HepG2 (cell line): Measurements from ENCODE around the gene TRPM5. TPM values are rescaled to one million over a fixed set of nuclear protein-coding genes. Genes with fewer than 3 reads are reported as not detected.

Experiments used
- AGO2 ChIP-seq: fragments of 200-400 bp; formaldehyde crosslinking; optimal IDR thresholded peaks from 2 replicates; pipeline ENCODE3; 2017; ENCODE audit warnings: mild to moderate bottlenecking, low read depth, low read length, moderate library complexity
- AHR ChIP-seq: IDR thresholded peaks from 2 replicates; pipeline ENCODE4 v1.6.1; 2018; ENCODE audit warnings: missing genetic modification reagents, missing compliant biosample characterization
- FOSL1 ChIP-seq: sonication (generic); formaldehyde crosslinking; IDR thresholded peaks from 2 replicates; pipeline ENCODE4 v1.9.0; 2021; ENCODE audit warnings: missing genetic modification reagents, borderline replicate concordance
- KAT2B ChIP-seq: fragments of 150-350 bp; IDR thresholded peaks from 2 replicates; pipeline ENCODE4 v1.6.1; 2014; ENCODE audit warnings: low read depth, low read length, borderline replicate concordance
- MTA1 ChIP-seq: sonication (generic); formaldehyde crosslinking; IDR thresholded peaks from 2 replicates; pipeline ENCODE4 v1.4.0; 2020; ENCODE audit warnings: missing genetic modification reagents, mild to moderate bottlenecking, borderline replicate concordance
- MXD4 ChIP-seq: IDR thresholded peaks from 2 replicates; pipeline ENCODE4 v1.6.1; 2016; ENCODE audit warnings: mild to moderate bottlenecking, missing biosample characterization, missing genetic modification reagents
- PHF21A ChIP-seq: sonication (generic); formaldehyde crosslinking; IDR thresholded peaks from 2 replicates; pipeline ENCODE4 v1.5.0; 2020; ENCODE audit warnings: mild to moderate bottlenecking, missing genetic modification reagents
- POLR2AphosphoS2 ChIP-seq: IDR thresholded peaks from 2 replicates; pipeline ENCODE4 v1.6.1; 2011; ENCODE audit warnings: low read depth, low read length, improper control_type of control experiment
- RAD21 ChIP-seq: fragments of 450-650 bp; formaldehyde crosslinking; IDR thresholded peaks from 2 replicates; pipeline ENCODE4 v1.5.0; 2020; ENCODE audit warnings: mild to moderate bottlenecking
- RAD51 ChIP-seq: fragments of 450-650 bp; IDR thresholded peaks from 2 replicates; pipeline ENCODE4 v1.6.1; 2016; ENCODE audit warnings: borderline replicate concordance
- SYNCRIP ChIP-seq: fragments of 200-400 bp; formaldehyde crosslinking; IDR thresholded peaks from 2 replicates; pipeline ENCODE4 v1.6.1; 2018; ENCODE audit warnings: mild to moderate bottlenecking, low read depth, low read length; ENCODE audit not compliant: insufficient read depth
- TEAD2 ChIP-seq: sonication (generic); formaldehyde crosslinking; IDR thresholded peaks from 2 replicates; pipeline ENCODE4 v1.9.0; 2021; ENCODE audit warnings: missing genetic modification reagents
- TOE1 ChIP-seq: sonication (generic); formaldehyde crosslinking; IDR thresholded peaks from 2 replicates; pipeline ENCODE4 v1.4.0; 2020; ENCODE audit warnings: mild to moderate bottlenecking, missing genetic modification reagents
- ZBTB14 ChIP-seq: sonication (generic); formaldehyde crosslinking; IDR thresholded peaks from 2 replicates; pipeline ENCODE4 v1.4.0; 2020; ENCODE audit warnings: missing genetic modification reagents
- ZFP36L2 ChIP-seq: sonication (generic); formaldehyde crosslinking; IDR thresholded peaks from 2 replicates; pipeline ENCODE4 v1.4.0; 2020; ENCODE audit warnings: missing genetic modification reagents
- ZKSCAN1 ChIP-seq: fragments of 150-350 bp; IDR thresholded peaks from 2 replicates; pipeline ENCODE4 v1.6.1; 2014; ENCODE audit warnings: low read length
- ZNF205 ChIP-seq: IDR thresholded peaks from 2 replicates; pipeline ENCODE4 v1.6.1; 2018; ENCODE audit warnings: missing biosample characterization, missing genetic modification reagents
- ZNF224 ChIP-seq: sonication (generic); formaldehyde crosslinking; IDR thresholded peaks from 2 replicates; pipeline ENCODE4 v1.5.0; 2020; ENCODE audit warnings: mild to moderate bottlenecking, missing genetic modification reagents
- ZNF546 ChIP-seq: sonication (generic); formaldehyde crosslinking; conservative IDR thresholded peaks from 2 replicates; pipeline ENCODE4 v1.8.1; 2023; ENCODE audit warnings: mild to moderate bottlenecking, missing genetic modification reagents
- ZNF709 ChIP-seq: sonication (generic); formaldehyde crosslinking; IDR thresholded peaks from 2 replicates; pipeline ENCODE4 v1.5.0; 2020; ENCODE audit warnings: mild to moderate bottlenecking, missing genetic modification reagents
- polyA plus RNA-seq, 8 experiments: library from polyadenylated mRNA; depleted of rRNA in 3 of 8; stranded (reverse) in 7 of 8; unstranded in 1 of 8; fragments of >200 nt; fragmentation: Illumina TruSeq in 4 of 8; extraction: Trizol in 4 of 8; gene quantifications; 2 replicates each; pipeline versions ENCODE4 v1.2.1 to v1.2.3, GENCODE V29; 2011 to 2016; ENCODE audit warnings: low read depth in 4 of 8, missing spikeins in 1 of 8, mixed read lengths in 1 of 8; ENCODE audit not compliant: insufficient read depth in 1 of 8
- total RNA-seq, 5 experiments: library from RNA; depleted of rRNA; stranded (reverse); fragments of >200 nt; fragmentation: Illumina TruSeq; extraction: Trizol; gene quantifications; 2 replicates each; pipeline ENCODE4 v1.2.3, GENCODE V29; 2016; ENCODE audit warnings: low read depth in 1 of 5
- TF ChIP-seq, protein P1 (sequence below): sonication (generic); formaldehyde crosslinking; IDR thresholded peaks from 2 replicates; pipeline ENCODE4 v1.4.0; 2020; ENCODE audit warnings: missing genetic modification reagents
- TF ChIP-seq, protein P2 (sequence below): IDR thresholded peaks from 2 replicates; pipeline ENCODE4 v1.6.1; 2016
- TF ChIP-seq, protein P3 (sequence below): sonication (generic); formaldehyde crosslinking; IDR thresholded peaks from 2 replicates; pipeline ENCODE4 v1.8.1; 2022; ENCODE audit warnings: low read depth, mild to moderate bottlenecking, missing genetic modification reagents
- TF ChIP-seq, protein P4 (sequence below): sonication (generic); formaldehyde crosslinking; IDR thresholded peaks from 2 replicates; pipeline ENCODE4 v1.5.1; 2020; ENCODE audit warnings: missing genetic modification reagents, mild to moderate bottlenecking, borderline replicate concordance

Gene TRPM5
- total and polyA plus RNA-seq, 2 of the 13 experiments (the other 11 are each of a cell fraction or from before 2014, with no cell fraction given), result 0.12 TPM; not detected in 1

GRCh38 chr11:2400069-2400761 lies 44.1 kb downstream of the TRPM5 start, which contains the start of gene TSSC4 (continued):
- TF ChIP-seq TEAD2 (CRISPR knock-in tag), result no peak
- no peak for TF ChIP-seq ZBTB14 (CRISPR knock-in tag)
- no peak for TF ChIP-seq PHF21A (CRISPR knock-in tag)
- TF ChIP-seq, protein P1, sequence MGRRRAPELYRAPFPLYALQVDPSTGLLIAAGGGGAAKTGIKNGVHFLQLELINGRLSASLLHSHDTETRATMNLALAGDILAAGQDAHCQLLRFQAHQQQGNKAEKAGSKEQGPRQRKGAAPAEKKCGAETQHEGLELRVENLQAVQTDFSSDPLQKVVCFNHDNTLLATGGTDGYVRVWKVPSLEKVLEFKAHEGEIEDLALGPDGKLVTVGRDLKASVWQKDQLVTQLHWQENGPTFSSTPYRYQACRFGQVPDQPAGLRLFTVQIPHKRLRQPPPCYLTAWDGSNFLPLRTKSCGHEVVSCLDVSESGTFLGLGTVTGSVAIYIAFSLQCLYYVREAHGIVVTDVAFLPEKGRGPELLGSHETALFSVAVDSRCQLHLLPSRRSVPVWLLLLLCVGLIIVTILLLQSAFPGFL (CRISPR knock-in tag), result no peak; the same call in 1 of the 2 replicates
- peak; percentile 34 for TF ChIP-seq AGO2
- TF ChIP-seq AHR, result peak; percentile 67; the same call in 1 of the 2 replicates
- no peak for TF ChIP-seq SYNCRIP
- TF ChIP-seq MTA1 (CRISPR knock-in tag), result peak; percentile 44; the same call in 1 of the 2 replicates
- TF ChIP-seq ZFP36L2 (CRISPR knock-in tag), result no peak
- TF ChIP-seq KAT2B, result no peak
- no peak; the same call in 1 of the 2 replicates for TF ChIP-seq FOSL1 (CRISPR knock-in tag)
- no peak for TF ChIP-seq RAD51
- peak; percentile 57; the same call in 1 of the 2 replicates for TF ChIP-seq ZNF205 (CRISPR knock-in tag)
- no peak for TF ChIP-seq ZKSCAN1
- peak; percentile 66; the same call in 1 of the 2 replicates for TF ChIP-seq ZNF709 (CRISPR knock-in tag)
- TF ChIP-seq RAD21 (CRISPR knock-in tag), result peak; percentile 97
- TF ChIP-seq, protein P2, sequence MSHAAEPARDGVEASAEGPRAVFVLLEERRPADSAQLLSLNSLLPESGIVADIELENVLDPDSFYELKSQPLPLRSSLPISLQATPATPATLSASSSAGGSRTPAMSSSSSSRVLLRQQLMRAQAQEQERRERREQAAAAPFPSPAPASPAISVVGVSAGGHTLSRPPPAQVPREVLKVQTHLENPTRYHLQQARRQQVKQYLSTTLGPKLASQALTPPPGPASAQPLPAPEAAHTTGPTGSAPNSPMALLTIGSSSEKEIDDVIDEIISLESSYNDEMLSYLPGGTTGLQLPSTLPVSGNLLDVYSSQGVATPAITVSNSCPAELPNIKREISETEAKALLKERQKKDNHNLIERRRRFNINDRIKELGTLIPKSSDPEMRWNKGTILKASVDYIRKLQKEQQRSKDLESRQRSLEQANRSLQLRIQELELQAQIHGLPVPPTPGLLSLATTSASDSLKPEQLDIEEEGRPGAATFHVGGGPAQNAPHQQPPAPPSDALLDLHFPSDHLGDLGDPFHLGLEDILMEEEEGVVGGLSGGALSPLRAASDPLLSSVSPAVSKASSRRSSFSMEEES (CRISPR knock-in tag), result no peak; the same call in 1 of the 2 replicates
- TF ChIP-seq ZNF224, result peak; percentile 76; the same call in 1 of the 2 replicates
- peak; percentile 71; the same call in 1 of the 2 replicates for TF ChIP-seq ZNF546
- TF ChIP-seq, protein P3, sequence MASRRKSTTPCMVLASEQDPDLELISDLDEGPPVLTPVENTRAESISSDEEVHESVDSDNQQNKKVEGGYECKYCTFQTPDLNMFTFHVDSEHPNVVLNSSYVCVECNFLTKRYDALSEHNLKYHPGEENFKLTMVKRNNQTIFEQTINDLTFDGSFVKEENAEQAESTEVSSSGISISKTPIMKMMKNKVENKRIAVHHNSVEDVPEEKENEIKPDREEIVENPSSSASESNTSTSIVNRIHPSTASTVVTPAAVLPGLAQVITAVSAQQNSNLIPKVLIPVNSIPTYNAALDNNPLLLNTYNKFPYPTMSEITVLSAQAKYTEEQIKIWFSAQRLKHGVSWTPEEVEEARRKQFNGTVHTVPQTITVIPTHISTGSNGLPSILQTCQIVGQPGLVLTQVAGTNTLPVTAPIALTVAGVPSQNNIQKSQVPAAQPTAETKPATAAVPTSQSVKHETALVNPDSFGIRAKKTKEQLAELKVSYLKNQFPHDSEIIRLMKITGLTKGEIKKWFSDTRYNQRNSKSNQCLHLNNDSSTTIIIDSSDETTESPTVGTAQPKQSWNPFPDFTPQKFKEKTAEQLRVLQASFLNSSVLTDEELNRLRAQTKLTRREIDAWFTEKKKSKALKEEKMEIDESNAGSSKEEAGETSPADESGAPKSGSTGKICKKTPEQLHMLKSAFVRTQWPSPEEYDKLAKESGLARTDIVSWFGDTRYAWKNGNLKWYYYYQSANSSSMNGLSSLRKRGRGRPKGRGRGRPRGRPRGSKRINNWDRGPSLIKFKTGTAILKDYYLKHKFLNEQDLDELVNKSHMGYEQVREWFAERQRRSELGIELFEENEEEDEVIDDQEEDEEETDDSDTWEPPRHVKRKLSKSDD (CRISPR knock-in tag), result peak; percentile 95
- TF ChIP-seq TOE1 (CRISPR knock-in tag), result no peak; the same call in 1 of the 2 replicates
- TF ChIP-seq MXD4 (CRISPR knock-in tag), result peak; percentile 75
- no peak for TF ChIP-seq POLR2AphosphoS2
- TF ChIP-seq, protein P4, sequence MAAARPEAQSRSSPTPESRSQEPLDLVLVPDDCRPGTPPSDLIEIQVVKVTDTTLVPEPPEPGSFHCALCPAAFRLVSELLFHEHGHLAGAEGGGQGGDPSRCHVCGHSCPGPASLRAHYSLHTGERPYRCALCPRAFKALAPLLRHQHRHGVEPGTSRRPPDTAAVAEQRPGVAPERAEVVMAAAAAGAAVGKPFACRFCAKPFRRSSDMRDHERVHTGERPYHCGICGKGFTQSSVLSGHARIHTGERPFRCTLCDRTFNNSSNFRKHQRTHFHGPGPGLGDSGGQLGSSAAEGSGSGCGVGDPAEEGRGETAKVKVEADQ, result peak; percentile 91
